Measurements from ENCODE around the gene CAMK2D.

- TF ChIP-seq CTCF (IDR thresholded peaks at IDR 0.05) (no peak), POLR2A (IDR thresholded peaks at IDR 0.05) (no peak), POLR2AphosphoS5 (IDR thresholded peaks at IDR 0.05; ENCODE audit: insufficient read depth in 1 of 2, low read depth in 1 of 2) (no peak)
Observed at GRCh38 chr4:113539408-113539807, 222.1 kb downstream of the CAMK2D start.
